HG02623 (cell line): ENCODE measurements around the gene BZW2.

Experiments
- ATAC-seq: cut with Tn5 transposase; IDR thresholded peaks from one replicate; pipeline ENCODE4 v1.9.1; 2021; ENCODE audit warnings: moderate library complexity; ENCODE audit not compliant: unreplicated experiment

BZW2 gene

DNA sequence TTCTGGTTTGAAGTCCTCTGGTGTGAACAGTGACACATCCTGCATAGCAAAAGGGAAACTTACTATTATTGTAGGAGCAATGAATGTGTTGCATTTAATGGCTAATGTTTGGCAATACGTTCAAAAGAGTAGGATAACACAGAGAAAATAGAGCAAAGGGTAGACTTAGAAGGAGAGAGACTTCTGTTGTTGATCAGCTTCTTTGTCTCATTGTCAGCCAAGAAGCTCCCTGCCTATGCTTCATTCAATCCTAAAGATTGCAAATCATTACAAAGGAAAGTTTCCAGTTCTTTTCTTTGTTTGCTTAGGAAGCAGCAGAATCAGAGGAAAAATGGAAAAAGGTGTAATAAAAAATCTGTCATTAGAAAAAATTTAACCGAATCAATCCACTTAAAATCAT, 99.7 kb downstream of the BZW2 start:
- no peak for ATAC-seq

DNA sequence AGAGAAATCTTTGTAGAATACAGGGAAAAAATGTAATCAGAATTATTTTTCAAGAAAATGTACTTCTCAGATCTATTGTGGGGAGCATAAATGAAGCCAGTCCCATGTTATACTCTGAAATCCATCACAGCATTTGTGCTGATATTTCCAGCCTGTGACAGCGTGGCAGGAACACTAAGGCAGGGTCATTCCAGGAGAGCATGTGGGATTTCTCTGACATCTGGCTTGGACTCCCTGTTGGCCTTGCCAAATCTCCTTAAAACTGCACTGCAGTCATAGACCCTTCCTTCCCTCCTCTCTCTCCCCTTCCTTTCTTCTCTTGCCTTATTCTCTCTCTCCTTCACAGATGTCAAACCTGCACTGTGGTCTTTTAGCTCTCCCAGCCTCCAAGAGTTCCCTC, 101.1 kb downstream of the BZW2 start:
- ATAC-seq, result no peak

DNA sequence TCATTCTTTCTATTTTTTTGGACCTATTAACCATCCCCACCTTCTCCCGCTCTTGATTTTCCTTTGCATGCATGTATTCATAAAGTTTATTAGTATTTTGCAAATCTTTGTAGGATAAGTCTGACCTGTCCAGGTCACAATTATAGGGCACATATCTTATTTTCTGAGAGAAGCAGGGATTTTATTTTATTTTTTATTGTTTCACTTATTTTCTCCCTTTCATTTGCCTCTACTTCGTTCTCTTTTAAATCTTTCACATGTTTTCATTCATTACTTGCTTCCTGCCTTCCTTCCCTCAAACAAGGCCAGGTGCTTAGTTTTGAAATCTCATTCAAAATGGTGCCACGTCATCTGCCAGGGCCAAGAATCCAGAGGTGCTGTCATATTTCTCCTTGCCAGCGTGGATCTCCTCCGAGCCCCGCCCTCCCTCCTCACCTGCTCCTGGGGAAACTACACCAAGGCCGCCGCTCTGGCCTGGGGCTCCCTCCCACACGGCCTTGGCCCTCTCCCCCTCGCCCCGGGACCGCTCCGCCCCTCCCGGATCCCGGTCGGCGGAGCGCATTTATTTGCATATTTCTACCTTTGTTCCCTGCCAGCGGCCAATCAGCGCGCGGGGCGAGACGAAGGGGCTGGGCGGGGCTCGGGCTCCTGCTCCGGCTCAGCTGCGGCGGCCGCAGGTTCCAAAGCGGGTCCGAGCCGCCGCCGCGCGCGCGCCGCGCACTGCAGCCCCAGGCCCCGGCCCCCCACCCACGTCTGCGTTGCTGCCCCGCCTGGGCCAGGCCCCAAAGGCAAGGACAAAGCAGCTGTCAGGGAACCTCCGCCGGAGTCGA, 107.3 kb downstream of the BZW2 start, which contains the start of gene TSPAN13:
TSPAN13 (plus strand) TSS at position 654 of the 830 bp plus-strand sequence. CDS start 213 bp downstream, outside the sequence.
- peak; percentile 71 for ATAC-seq

DNA sequence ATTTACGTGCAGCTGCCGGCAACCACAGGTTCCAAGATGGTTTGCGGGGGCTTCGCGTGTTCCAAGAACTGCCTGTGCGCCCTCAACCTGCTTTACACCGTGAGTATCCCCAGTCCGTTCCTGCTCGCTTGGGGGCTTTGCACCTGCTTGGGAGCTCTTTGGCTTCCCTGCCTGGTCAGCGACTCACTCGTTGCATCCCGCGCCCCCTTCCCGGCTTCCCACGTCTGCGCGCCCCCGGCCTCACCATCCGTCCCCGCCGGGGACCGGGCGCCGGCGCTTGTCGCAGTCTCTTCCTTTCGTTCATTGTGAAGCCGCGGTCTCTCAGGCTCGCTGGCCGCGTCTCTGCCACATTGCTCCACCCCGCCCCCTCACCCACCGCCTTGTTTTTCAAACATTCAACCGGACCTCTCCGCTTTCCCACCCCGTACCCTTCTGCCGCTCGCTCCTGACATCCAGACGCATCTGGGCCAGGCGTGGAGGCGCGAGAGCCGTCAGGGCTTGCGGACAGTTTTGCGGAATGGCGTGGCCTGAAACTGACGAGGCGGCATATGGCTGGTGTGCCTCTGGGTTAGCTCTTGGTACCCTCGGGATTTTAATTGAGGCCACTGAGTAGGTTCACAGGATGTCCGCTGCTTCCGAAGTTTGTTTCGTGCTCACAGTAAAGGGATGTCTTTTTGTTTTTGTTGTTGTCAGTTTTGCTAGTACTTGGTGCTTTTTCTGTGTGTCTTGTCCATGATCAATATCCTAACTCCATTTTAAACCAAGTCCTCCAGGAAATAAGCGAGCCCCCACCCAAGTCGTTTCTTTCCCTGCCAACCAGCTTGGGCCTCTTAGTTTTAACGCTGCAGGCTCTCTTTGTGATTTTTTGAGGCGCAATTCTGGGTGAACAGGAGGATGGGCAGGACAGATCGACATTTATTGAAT, 108.2 kb downstream of the BZW2 start:
- ATAC-seq, result peak; percentile 5

DNA sequence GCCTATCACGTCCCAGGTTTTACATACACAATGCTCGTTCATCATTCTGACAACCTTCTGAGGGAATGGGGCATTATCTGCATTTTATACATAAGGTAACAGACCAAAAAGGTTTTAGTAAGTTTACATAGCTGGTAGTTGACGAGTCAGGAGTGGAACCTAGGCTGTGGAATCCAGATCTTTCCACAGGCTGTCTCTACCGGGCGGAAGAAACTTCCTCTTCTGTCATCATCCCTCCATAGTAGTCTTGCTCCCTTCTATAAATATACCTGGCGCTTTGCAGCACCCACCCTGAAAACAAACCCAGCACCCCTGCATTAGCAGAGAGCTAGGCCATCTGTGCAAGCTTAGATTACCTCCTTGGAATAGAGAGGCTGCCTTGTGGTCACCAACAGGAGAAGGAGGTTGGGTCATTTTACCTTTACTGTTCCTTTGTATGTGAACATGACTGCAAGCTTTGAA, 108.9 kb downstream of the BZW2 start:
- ATAC-seq, result no peak

DNA sequence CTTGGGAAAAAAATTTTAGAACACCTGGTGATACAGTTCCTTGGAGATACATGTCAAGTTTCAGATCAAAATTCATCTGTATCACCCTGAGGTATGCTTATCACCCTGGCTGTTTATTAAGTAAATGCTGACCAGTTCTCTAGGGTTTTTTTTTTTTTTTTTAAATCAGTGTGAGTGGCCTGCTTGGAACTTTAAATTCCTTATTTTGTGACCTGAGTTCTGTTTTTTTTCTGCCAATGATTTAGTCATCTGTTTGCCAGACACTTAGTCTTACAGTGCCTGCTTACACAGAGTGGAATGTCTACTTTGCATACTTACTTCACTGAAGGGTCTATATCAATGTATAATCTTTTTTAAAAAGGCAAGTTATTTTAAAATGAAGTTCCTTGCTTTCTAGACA, 109.4 kb downstream of the BZW2 start:
- ATAC-seq, result no peak
